Measurements from ENCODE around the gene ITPRIPL2. TPM values are rescaled to one million over a fixed set of nuclear protein-coding genes. Genes with fewer than 3 reads are reported as not detected.
A peak's percentile ranks its signal among the peaks of the same experiment; 100 is the strongest.

The ITPRIPL2 gene
- total and polyA plus RNA-seq, 2 of the 4 experiments (the other 2 are of a cell fraction), result 9.2 to 11.1 TPM

DNA sequence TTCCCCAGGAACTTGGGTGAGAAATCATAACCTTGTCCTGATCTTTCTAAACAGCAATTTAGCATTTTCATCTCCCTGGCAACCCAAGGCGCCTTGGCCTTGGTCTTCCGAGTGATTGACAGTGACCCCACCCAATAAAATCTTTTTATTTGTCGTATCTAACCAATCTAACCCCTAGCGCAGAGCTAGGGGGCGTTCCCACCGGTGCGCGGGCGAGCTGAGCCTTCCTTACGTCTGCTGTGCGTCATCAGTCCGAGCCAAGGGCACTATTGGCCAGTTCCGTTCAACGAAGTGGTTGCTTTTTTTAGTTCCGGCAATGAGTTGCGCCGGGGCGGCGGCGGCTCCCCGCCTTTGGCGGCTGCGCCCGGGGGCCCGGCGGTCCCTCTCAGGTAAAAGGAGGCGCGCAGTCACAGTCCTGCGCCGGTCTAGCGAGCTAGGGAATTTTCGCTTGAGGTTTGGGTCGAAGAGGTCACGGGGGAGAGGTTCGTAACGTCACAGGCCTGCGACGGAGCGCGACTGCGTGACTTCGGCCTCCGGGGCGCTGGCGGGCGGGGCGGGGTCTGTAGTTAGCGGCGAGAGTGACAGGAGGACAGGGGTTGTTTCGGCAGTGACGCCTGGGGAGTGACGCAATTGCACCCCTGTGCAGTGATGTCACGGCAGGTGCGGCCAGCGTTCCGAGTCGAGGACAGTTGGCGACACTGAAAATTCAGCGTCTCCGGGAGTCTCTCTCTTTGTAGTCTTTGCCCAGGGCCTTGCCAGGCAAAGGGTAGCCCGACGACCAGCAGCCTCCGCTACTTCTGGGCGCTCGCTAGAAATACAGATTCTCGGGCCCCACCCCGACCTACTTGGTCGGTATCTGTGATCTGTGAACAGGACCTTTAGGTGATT, 46.2 kb upstream of the ITPRIPL2 start, which contains the start of gene COQ7:
Gene COQ7, plus strand, starts transcription at position 266 of the 888 bp plus-strand sequence. Its CDS starts 51 bp downstream, at position 317.
- Histone ChIP-seq H2BK120ac (ENCODE audit: low read depth, low read length) (peak within 1 kb of the TSS; percentile 83; the same call in 1 of the 2 replicates), H3K79me1 (ENCODE audit: low read depth in 1 of 2, low read length in 2 of 2) (peaks cover 0 to 11% of the 10 kb centered on the region in 2 experiments; a peak in 1 of 4 replicates), H3K56ac (ENCODE audit: extremely low read depth, insufficient read depth, low read length) (peak within 1 kb of the TSS; percentile 57), H4K91ac (ENCODE audit: insufficient read depth, low read depth, low read length) (peak within 1 kb of the TSS; percentile 70), H3K9ac (ENCODE audit: low read depth, low read length) (peak within 1 kb of the TSS; percentile 68), H2AK5ac (ENCODE audit: low read depth, low read length) (no peak within 1 kb of the TSS), H2AFZ (replicated peaks; ENCODE audit: low read length, poor library complexity) (peak within 1 kb of the TSS; percentile 99), H3K36me3 (ENCODE audit: control insufficient read depth, insufficient read depth, low read length) (no peaks in the 10 kb centered on the region; the same call in 1 of the 2 replicates), H3K9me3 (ENCODE audit: control insufficient read depth, insufficient read depth, low read length) (no peaks in the 10 kb centered on the region), H3K4ac (ENCODE audit: low read depth, low read length) (peak within 1 kb of the TSS; percentile 80), H2BK20ac (ENCODE audit: low read depth, low read length) (no peak within 1 kb of the TSS), H2BK15ac (ENCODE audit: low read depth, low read length) (no peak within 1 kb of the TSS), H3K4me1 (ENCODE audit: control insufficient read depth, insufficient read depth, low read length) (no peaks in the 10 kb centered on the region), H4K8ac (ENCODE audit: low read depth in 2 of 2, low read length in 2 of 2) (peak within 1 kb of the TSS; percentile 84 to 95), H2BK5ac (ENCODE audit: low read depth, low read length, poor library complexity, severe bottlenecking) (peak within 1 kb of the TSS; percentile 94), H3K4me2 (ENCODE audit: low read depth, low read length) (peak within 1 kb of the TSS; percentile 86), H3K23ac (ENCODE audit: low read depth, low read length) (0 out of 2 replicates have a peak within 1 kb of the TSS, but pooled peaks have one; percentile 28), H3K27me3 (ENCODE audit: control insufficient read depth, insufficient read depth, low read length) (no peaks in the 10 kb centered on the region), H2AK9ac (replicated peaks; ENCODE audit: low read depth, low read length, poor library complexity) (peak within 1 kb of the TSS; percentile 89), H3K14ac (replicated peaks; ENCODE audit: low read depth, low read length) (peak within 1 kb of the TSS; percentile 96), H3K9me1 (ENCODE audit: insufficient read depth, low read length) (no peaks in the 10 kb centered on the region), H3K27ac (ENCODE audit: insufficient read depth, low read length) (peak within 1 kb of the TSS; percentile 87), H4K20me1 (ENCODE audit: insufficient read depth, low read length) (no peaks in the 10 kb centered on the region), H3K4me3 (ENCODE audit: insufficient read depth, low read depth, low read length) (peak within 1 kb of the TSS; percentile 64), H4K5ac (ENCODE audit: low read depth, low read length) (peak within 1 kb of the TSS; percentile 80), H3K18ac (ENCODE audit: low read depth, low read length) (no peak within 1 kb of the TSS; the same call in 1 of the 2 replicates)
- ATAC-seq (ENCODE audit: low read depth), result peak; percentile 98
- ChIA-PET CTCF (interaction anchor here (0.5 to 1.4 kb wide), 4 partner anchors 14 to 311 kb away, joined by 3 to 6 read pairs (median 4); partner anchors contain the start of gene TMC7), POLR2A (ENCODE audit: unreplicated experiment) (no interaction called here)
- no TSS peak for BruUV-seq (replicated peaks)
- WGBS, 2 experiments (ENCODE audit: extremely low coverage in 2 of 2, insufficient read length in 1 of 2), result 0% methylated on average over 32 of the region's 68 CpGs; no CpG with 5 or more reads in 1 of the 2 experiments
- intact Hi-C loops (cut with micrococcal nuclease), result loop anchor here (1.0 to 10.0 kb wide), 3 partner anchors 70 to 263 kb away; partner anchors contain the start of genes ARL6IP1 and TMC7
- dilution Hi-C loops (cut with HindIII; ENCODE audit: low sequenced_read_pairs, unreplicated experiment), result no loop called here
- in situ Hi-C loops (cut with MboI; ENCODE audit: low sequenced_read_pairs), result no loop called here
- peak; percentile 100 for DNase-seq
- TF ChIP-seq MAZ (IDR thresholded peaks at IDR 0.05; ENCODE audit: borderline replicate concordance, low read depth, low read length), result peak; percentile 80; the same call in 1 of the 2 replicates
- TF ChIP-seq BHLHE40 (IDR thresholded peaks at IDR 0.05; ENCODE audit: low read depth, low read length), result peak; percentile 15; the same call in 1 of the 2 replicates
- TF ChIP-seq FOS (IDR thresholded peaks at IDR 0.05; ENCODE audit: low read depth, low read length), result no peak; the same call in 1 of the 2 replicates
- TF ChIP-seq RFX5 (IDR thresholded peaks at IDR 0.05; ENCODE audit: low read depth, low read length), result no peak
- TF ChIP-seq RCOR1 (IDR thresholded peaks at IDR 0.05; ENCODE audit: insufficient replicate concordance, low read length), result peak; percentile 97
- TF ChIP-seq POLR2A (IDR thresholded peaks at IDR 0.05; ENCODE audit: low read depth, low read length), result peak; percentile 73; the same call in 1 of the 2 replicates
- no peak for TF ChIP-seq CTCF (conservative IDR thresholded peaks at IDR 0.05; ENCODE audit: low read depth, low read length)
- TF ChIP-seq, protein P1, sequence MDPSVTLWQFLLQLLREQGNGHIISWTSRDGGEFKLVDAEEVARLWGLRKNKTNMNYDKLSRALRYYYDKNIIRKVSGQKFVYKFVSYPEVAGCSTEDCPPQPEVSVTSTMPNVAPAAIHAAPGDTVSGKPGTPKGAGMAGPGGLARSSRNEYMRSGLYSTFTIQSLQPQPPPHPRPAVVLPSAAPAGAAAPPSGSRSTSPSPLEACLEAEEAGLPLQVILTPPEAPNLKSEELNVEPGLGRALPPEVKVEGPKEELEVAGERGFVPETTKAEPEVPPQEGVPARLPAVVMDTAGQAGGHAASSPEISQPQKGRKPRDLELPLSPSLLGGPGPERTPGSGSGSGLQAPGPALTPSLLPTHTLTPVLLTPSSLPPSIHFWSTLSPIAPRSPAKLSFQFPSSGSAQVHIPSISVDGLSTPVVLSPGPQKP (IDR thresholded peaks at IDR 0.05; ENCODE audit: borderline replicate concordance, low read depth, low read length), result no peak
- peak; percentile 81; the same call in 1 of the 2 replicates for TF ChIP-seq MXI1 (IDR thresholded peaks at IDR 0.05; ENCODE audit: borderline replicate concordance, low read depth, low read length)
- TF ChIP-seq CEBPB (IDR thresholded peaks at IDR 0.05; ENCODE audit: low read depth, low read length), result peak; percentile 98
- no peak for TF ChIP-seq NFE2L2 (IDR thresholded peaks at IDR 0.05; ENCODE audit: low read depth, low read length)
- TF ChIP-seq USF2 (IDR thresholded peaks at IDR 0.05; ENCODE audit: low read depth, low read length), result peak; percentile 74
